CD14-positive monocyte (primary cell): ENCODE results near the gene KRTAP10-2. TPM values are rescaled to one million over a fixed set of nuclear protein-coding genes. Genes with fewer than 3 reads are reported as not detected.

Experiments
- DNase-seq, 3 donors: peaks; one replicate each; pipeline ENCODE4 v3.0.0-alpha.2; 2011 to 2022
- H2AFZ ChIP-seq: 2 replicates; pipeline ENCODE4 v1.6.0; 2012; ENCODE audit warnings: mild to moderate bottlenecking, low read depth, low read length, inconsistent platforms; ENCODE audit not compliant: insufficient read depth, poor library complexity, severe bottlenecking
- H3K27ac ChIP-seq, 2 donors: 1 replicate in 1 of 2; 2 replicates in 1 of 2; pipeline ENCODE4 v1.5.1; 2012 to 2013; ENCODE audit warnings: low read length in 2 of 2, control low read depth in 1 of 2, inconsistent platforms in 1 of 2, low read depth in 1 of 2, mild to moderate bottlenecking in 1 of 2
- H3K27me3 ChIP-seq, 2 donors: one replicate each; pipeline versions ENCODE4 v1.6.0 to v1.6.1; 2011 to 2013; ENCODE audit warnings: low read length in 2 of 2; ENCODE audit not compliant: control insufficient read depth in 2 of 2, insufficient read depth in 2 of 2
- H3K36me3 ChIP-seq, 2 donors: replicated peaks in 1 of 2; 1 replicate in 1 of 2; 2 replicates in 1 of 2; pipeline versions ENCODE4 v1.5.1 to v1.6.1; 2012 to 2013; ENCODE audit warnings: low read length in 2 of 2, control low read depth in 1 of 2, inconsistent platforms in 1 of 2, mild to moderate bottlenecking in 1 of 2; ENCODE audit not compliant: insufficient read depth in 2 of 2, control insufficient read depth in 1 of 2
- H3K4me1 ChIP-seq, 2 donors: 1 replicate in 1 of 2; 2 replicates in 1 of 2; pipeline versions ENCODE4 v1.5.1 to v1.6.1; 2012 to 2013; ENCODE audit warnings: low read length in 2 of 2, control low read depth in 1 of 2, inconsistent platforms in 1 of 2, mild to moderate bottlenecking in 1 of 2, moderate library complexity in 1 of 2; ENCODE audit not compliant: insufficient read depth in 2 of 2, control insufficient read depth in 1 of 2
- H3K4me2 ChIP-seq: replicated peaks from 2 replicates; pipeline ENCODE3; 2012; ENCODE audit warnings: low read length, moderate library complexity, mild to moderate bottlenecking; ENCODE audit not compliant: poor library complexity, severe bottlenecking; ENCODE audit errors: extremely low read depth
- H3K4me3 ChIP-seq, 3 experiments: fragments of 200-600 bp in 1 of 3; sonication (generic) in 1 of 3; replicated peaks in 1 of 3; 1 replicate in 2 of 3; 2 replicates in 1 of 3; pipeline ENCODE4 v1.5.1; 2011 to 2013; ENCODE audit warnings: low read length in 3 of 3, mild to moderate bottlenecking in 3 of 3, control low read depth in 2 of 3, low read depth in 2 of 3, inconsistent platforms in 1 of 3, moderate library complexity in 1 of 3
- H3K79me2 ChIP-seq: 2 replicates; pipeline ENCODE4 v1.6.0; 2012; ENCODE audit warnings: mild to moderate bottlenecking, control low read depth, inconsistent platforms, low read length, moderate library complexity; ENCODE audit not compliant: insufficient read depth
- H3K9ac ChIP-seq: 2 replicates; pipeline ENCODE4 v1.6.0; 2017; ENCODE audit warnings: low read length, mild to moderate bottlenecking; ENCODE audit not compliant: insufficient read depth, poor library complexity, severe bottlenecking
- H3K9me3 ChIP-seq, 2 donors: replicated peaks in 1 of 2; 1 replicate in 1 of 2; 2 replicates in 1 of 2; pipeline versions ENCODE4 v1.5.1 to v1.6.1; 2012 to 2013; ENCODE audit warnings: low read length in 2 of 2, control low read depth in 1 of 2; ENCODE audit not compliant: control insufficient read depth in 1 of 2, insufficient read depth in 1 of 2
- H4K20me1 ChIP-seq: 2 replicates; pipeline ENCODE4 v1.6.0; 2012; ENCODE audit warnings: mild to moderate bottlenecking, low read length, control low read depth, moderate library complexity; ENCODE audit not compliant: insufficient read depth
- H3K27ac Mint-ChIP-seq, 7 donors: one replicate each; pipeline ENCODE4 v1.8.0; 2020; ENCODE audit warnings: mild to moderate bottlenecking in 7 of 7, mixed read lengths in 7 of 7, moderate library complexity in 6 of 7, inconsistent platforms in 2 of 7
- H3K27me3 Mint-ChIP-seq, 3 donors: one replicate each; pipeline ENCODE4 v1.8.0; 2021 to 2022; ENCODE audit warnings: low read depth in 3 of 3, mild to moderate bottlenecking in 3 of 3, mixed read lengths in 3 of 3, moderate library complexity in 3 of 3, inconsistent platforms in 1 of 3
- H3K36me3 Mint-ChIP-seq, 2 donors: one replicate each; pipeline ENCODE4 v1.8.0; 2020; ENCODE audit warnings: mixed read lengths in 2 of 2, inconsistent platforms in 1 of 2, mild to moderate bottlenecking in 1 of 2
- H3K4me1 Mint-ChIP-seq: one replicate; pipeline ENCODE4 v1.8.0; 2020; ENCODE audit warnings: mild to moderate bottlenecking, mixed read lengths
- H3K4me3 Mint-ChIP-seq, 2 donors: one replicate each; pipeline ENCODE4 v1.8.0; 2020; ENCODE audit warnings: mild to moderate bottlenecking in 2 of 2, mixed read lengths in 2 of 2, moderate library complexity in 1 of 2
- H3K9me3 Mint-ChIP-seq, 7 donors: one replicate each; pipeline ENCODE4 v1.8.0; 2020 to 2022; ENCODE audit warnings: mixed read lengths in 7 of 7, mild to moderate bottlenecking in 6 of 7, moderate library complexity in 6 of 7, inconsistent platforms in 2 of 7
- CTCF ChIP-seq: fragments of 200-600 bp; IDR thresholded peaks from one replicate; pipeline ENCODE4 v1.8.0; 2022; ENCODE audit warnings: antibody characterized with exemption, mild to moderate bottlenecking
- WGBS: methylation state at CpG from one replicate; pipeline ENCODE4 v1.1.5; 2013; ENCODE audit warnings: missing lambda C conversion rate; ENCODE audit not compliant: insufficient coverage; 5-methylcytosine and 5-hydroxymethylcytosine counted together
- intact Hi-C, 2 donors: fragments of 100-400 bp; cut with micrococcal nuclease; formaldehyde crosslinking; loops; one replicate each; pipeline versions ENCODE4 v1.15.0 to v1.15.1; 2023
- polyA plus RNA-seq, 3 donors: library from polyadenylated mRNA; depleted of rRNA in 1 of 3; unstranded in 2 of 3; stranded (reverse) in 1 of 3; fragments of 300-500 nt in 2 of 3; fragments of >200 nt in 1 of 3; fragmentation: Illumina TruSeq in 2 of 3; gene quantifications; 1 replicate in 2 of 3; 2 replicates in 1 of 3; pipeline ENCODE4 v1.2.3, GENCODE V29; 2012 to 2021

KRTAP10-2 gene
- polyA plus RNA-seq, 3 donors = not detected

- TF ChIP-seq CTCF = no peak
Observed at GRCh38 chr21:44523567-44524413, 27.5 kb downstream of the KRTAP10-2 start.

GRCh38 chr21:44522753-44523204 is 28.5 kb downstream of the KRTAP10-2 start:
- no peaks in the 10 kb centered on the region for H4K20me1 ChIP-seq
- intact Hi-C loops = no loop called here
- no peaks in the 10 kb centered on the region for H3K79me2 ChIP-seq
- no peaks in the 10 kb centered on the region for H3K27me3 ChIP-seq
- TF ChIP-seq CTCF = no peak
- Mint-ChIP-seq H3K36me3 (no peaks in the 10 kb centered on the region), H3K27ac (no peak overlapping the region), H3K9me3 (peaks cover 0 to 10% (median 3%) of the 10 kb centered on the region in 7 donors), H3K4me3 (no peak overlapping the region), H3K27me3 (peaks cover 0 to 6% (median 1%) of the 10 kb centered on the region in 3 donors), H3K4me1 (no peaks in the 10 kb centered on the region)
- DNase-seq = no peak
- 80% methylated on average over 1 of the region's 1 CpG for WGBS
- no peak overlapping the region for H2AFZ ChIP-seq
- H3K9me3 ChIP-seq = peaks cover 9 to 17% of the 10 kb centered on the region in 2 donors
- H3K4me1 ChIP-seq = no peaks in the 10 kb centered on the region
- H3K36me3 ChIP-seq = no peaks in the 10 kb centered on the region
- no peak overlapping the region for H3K4me2 ChIP-seq
- H3K4me3 ChIP-seq = no peak overlapping the region
- no peak overlapping the region for H3K9ac ChIP-seq
- no peak overlapping the region for H3K27ac ChIP-seq

More at GRCh38 chr21:44523567-44524413, 27.5 kb downstream of the KRTAP10-2 start:
- Histone ChIP-seq H3K4me1 (no peaks in the 10 kb centered on the region), H3K4me2 (no peak overlapping the region), H3K9ac (no peak overlapping the region), H3K79me2 (no peaks in the 10 kb centered on the region), H3K9me3 (peaks cover 9 to 17% of the 10 kb centered on the region in 2 donors), H4K20me1 (no peaks in the 10 kb centered on the region), H3K27me3 (no peaks in the 10 kb centered on the region), H3K4me3 (no peak overlapping the region), H3K36me3 (no peaks in the 10 kb centered on the region), H3K27ac (no peak overlapping the region), H2AFZ (no peak overlapping the region)
- WGBS = 100% methylated on average over 1 of the region's 1 CpG
- DNase-seq = no peak
- H3K4me3 Mint-ChIP-seq = no peak overlapping the region
- H3K27ac Mint-ChIP-seq = no peak overlapping the region
- H3K36me3 Mint-ChIP-seq = no peaks in the 10 kb centered on the region
- H3K9me3 Mint-ChIP-seq = peaks cover 0 to 6% (median 3%) of the 10 kb centered on the region in 7 donors
- H3K4me1 Mint-ChIP-seq = no peaks in the 10 kb centered on the region
- H3K27me3 Mint-ChIP-seq = peaks cover 0 to 2% (median 1%) of the 10 kb centered on the region in 3 donors
- intact Hi-C loops = no loop called here
